ENCODE data around the gene AMDHD2.
A peak's percentile ranks its signal among the peaks of the same experiment; 100 is the strongest.

DNA sequence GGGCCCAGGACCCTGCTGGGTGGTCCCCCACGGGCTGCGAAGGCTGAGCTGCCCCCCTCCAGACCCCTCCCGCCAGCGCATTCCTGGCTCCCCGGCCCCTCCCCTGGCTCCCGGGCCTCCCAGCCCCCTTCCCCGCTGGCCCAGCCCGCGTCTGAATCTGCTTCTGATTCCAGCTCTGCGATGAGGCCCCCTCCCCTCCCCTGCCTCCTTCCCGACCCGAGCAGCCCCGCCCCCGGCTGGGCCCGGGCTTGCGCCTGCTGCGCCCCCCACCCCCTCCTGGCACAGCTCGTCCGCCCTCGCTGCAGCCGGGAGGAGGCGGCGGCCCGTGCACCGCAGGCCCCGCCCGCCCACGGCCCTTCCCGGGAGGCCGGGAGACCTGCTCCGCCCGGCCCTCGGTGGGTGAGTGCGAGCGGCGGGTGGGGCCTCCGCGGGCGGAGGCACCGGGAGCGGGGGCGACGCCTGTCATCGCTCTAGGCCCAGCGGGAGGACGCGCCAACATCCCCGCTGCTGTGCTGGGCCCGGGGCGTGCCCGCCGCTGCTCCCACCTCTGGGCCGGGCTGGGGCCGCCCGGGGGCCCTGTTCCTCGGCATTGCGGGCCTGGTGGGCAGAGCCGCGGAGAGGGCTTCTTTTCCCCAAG is 49.0 kb upstream of the AMDHD2 start, which contains the start of gene NTN3:
- TF ChIP-seq POLR2A (IDR thresholded peaks at IDR 0.05; ENCODE audit: extremely low read depth, insufficient read length): peak; percentile 28
- TF ChIP-seq, protein P1, sequence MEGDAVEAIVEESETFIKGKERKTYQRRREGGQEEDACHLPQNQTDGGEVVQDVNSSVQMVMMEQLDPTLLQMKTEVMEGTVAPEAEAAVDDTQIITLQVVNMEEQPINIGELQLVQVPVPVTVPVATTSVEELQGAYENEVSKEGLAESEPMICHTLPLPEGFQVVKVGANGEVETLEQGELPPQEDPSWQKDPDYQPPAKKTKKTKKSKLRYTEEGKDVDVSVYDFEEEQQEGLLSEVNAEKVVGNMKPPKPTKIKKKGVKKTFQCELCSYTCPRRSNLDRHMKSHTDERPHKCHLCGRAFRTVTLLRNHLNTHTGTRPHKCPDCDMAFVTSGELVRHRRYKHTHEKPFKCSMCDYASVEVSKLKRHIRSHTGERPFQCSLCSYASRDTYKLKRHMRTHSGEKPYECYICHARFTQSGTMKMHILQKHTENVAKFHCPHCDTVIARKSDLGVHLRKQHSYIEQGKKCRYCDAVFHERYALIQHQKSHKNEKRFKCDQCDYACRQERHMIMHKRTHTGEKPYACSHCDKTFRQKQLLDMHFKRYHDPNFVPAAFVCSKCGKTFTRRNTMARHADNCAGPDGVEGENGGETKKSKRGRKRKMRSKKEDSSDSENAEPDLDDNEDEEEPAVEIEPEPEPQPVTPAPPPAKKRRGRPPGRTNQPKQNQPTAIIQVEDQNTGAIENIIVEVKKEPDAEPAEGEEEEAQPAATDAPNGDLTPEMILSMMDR (IDR thresholded peaks at IDR 0.05; ENCODE audit: low read depth, low read length): no peak
- TF ChIP-seq MAX (IDR thresholded peaks at IDR 0.05; ENCODE audit: low read depth, low read length): no peak
